HG02970 (cell line): ENCODE data around the gene ROR1.

Experiments used
- ATAC-seq: cut with Tn5 transposase; IDR thresholded peaks from one replicate; pipeline ENCODE4 v1.9.1; 2021; ENCODE audit warnings: mild to moderate bottlenecking, moderate library complexity, moderate number of reproducible peaks; ENCODE audit not compliant: unreplicated experiment, low FRiP score

ROR1 gene

DNA sequence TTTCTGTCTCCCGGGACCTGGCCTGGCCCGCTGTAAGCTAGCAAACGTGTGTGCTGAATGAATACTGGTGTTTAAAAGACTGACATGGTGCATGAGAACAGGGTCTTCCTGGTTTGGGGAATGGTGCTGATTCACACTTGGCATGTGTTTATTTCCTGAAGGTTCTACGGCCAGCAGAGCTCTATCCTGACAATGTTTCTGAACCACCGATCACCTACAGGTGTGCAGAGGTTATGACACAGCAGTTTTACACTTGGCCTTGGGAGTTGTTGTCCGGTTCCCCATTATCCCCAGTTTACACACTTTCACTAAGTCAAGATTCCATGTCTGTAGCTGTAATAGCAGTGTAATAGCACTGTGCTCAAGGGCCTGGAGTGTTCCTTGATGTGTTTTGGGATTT, 127.3 kb downstream of the ROR1 start:
- no peak for ATAC-seq

DNA sequence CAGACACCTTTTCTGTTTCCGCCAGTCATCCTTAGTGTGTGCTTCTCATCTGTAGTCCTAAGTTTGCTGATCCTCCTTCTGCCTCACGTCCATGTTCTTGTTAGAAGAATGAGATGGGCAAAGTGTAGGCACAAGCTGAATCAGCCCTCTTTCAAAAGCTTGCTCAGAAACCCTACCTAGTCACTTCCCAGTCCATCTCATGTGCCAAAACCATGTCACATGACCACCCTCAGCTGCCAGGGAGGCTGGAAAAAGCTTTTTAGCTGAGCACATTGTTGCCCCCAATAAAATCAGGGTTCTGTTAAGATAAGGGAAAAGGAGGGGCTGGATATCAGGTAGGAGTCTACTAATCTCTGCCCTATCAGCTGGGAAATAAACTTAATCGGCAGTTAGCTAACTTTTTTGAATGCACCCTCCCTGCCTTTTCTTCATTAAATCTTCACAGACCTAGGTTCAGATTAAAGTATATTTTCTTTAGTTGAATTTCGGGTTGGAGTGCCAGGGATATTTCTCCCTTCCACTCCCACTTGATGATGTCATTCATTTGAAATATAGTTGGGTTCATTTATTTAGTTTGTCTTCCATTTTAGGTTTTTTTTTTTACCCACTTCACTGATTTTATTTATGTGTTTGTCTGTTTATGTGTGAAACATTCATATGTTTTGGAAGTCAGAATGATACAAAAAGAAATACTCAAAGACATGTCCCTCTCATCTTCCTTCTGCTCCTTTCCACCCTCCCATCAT, 129.2 kb downstream of the ROR1 start:
- ATAC-seq = no peak

DNA sequence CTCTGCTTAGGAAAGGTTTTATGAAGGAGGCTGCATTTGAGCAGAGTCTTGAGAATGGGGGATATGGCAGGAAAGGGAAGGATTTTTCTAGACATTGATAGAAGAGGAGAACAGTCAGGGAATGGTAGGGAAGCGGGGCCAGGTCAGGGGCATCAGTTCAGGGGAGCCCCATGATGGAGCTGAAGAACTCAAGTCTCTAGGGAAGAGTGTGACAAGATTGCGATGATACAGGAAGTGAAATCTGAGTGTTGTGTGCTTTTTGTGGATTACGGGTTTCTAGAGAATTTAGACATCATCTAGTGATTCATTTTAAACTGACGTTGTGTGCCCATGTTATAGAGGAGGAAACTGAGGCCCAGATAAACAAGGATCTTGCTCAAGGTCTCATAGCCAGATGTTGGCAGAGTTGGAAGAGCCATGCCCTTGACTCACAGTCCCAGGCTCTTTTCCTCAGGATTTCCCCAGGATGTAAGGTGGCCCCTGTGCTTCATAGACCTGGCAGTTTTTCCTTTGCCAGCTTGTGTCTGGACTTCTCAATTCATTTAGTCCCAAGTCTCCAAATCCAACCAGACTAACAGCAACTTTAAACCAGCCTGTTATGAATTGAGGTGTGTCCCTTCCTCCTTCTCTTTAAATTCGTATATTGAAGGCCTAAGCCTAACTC, 130.3 kb downstream of the ROR1 start:
- no peak for ATAC-seq

DNA sequence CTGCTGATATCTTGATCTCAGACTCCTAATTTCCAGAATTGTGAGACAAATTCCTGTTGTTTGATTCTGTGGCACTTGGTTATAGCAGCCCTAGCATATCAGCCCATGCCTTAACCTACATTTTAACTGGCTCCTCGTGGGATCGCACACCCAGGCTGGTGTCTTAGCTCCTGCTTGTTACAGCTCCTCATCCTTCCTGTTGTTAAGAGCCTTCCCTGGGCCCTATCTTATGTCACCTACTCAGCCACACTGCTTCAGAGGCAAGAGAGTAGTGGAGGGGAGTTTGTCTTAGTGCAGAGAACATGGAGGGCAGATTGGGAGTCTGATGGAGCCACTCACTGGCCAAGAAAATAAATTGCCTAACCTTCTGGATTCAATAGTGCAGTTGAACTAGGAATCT, 131.0 kb downstream of the ROR1 start:
- ATAC-seq = no peak

DNA sequence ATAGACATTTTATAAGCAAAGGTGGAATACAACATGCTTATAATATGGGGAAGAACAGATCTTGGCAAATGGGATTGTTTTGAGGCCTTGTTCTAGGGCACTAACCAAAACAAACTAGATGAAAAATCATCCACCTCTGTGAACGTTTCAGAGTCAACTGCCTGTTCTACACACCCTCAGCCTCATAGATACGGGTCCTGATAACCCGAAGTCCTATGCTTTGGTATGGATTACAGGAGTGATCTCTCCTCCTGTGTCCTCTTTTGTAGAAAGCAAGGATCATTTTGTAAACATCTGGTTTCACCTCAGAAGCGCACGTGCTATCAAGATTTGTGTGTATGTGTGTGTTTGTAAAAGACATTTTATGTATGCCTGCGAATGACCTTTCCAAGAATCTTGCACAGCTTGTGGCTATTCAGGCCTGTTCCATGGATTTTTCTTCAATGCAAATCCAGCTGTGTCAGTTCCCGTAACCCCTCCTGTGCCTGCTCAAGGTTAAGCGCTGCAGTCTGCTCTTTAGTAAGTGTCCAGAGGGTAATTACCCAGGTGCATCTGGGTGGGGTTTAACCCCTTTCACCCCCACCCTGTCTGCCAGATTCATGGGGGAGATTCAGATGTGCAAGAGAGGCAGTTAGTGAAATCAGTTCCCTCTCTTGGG, 132.4 kb downstream of the ROR1 start:
- no peak for ATAC-seq

DNA sequence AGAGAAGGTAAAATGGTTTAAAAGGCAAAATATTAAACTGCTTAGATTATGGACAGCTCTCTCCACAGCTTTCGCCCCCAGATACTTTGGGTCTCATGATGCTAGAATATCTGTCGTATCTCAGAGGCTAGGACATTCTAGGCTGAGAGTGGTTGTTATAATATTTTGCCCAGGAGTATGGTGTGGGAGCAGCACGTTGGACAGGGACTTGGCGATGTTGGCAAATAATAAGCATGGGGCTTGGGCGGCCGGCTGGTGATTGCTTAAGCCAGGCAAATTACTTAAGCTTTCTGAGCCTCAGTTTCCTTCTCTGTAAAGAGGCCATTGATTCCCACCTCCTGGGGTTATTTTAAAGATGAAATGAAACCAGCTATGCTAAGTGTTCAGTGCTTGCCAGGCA, 133.2 kb downstream of the ROR1 start:
- ATAC-seq = no peak

DNA sequence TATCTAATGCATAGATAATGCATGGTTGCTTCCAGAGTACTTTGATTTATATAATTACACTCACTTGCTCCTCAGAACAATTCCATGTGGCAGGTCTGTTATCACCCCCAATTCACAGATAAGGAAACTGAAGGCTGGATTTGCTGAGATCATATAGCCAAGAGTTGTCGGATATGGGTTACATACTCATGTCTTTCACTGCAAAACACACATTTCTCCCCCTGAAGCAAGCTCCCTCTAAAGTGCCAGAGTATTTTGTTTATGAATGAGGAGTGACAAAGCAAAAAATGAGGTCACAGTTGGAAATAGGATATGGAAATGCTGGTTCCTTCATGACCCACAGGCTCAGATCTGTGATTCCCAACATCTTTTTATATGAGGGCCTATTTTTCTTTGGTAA, 134.2 kb downstream of the ROR1 start:
- no peak for ATAC-seq

DNA sequence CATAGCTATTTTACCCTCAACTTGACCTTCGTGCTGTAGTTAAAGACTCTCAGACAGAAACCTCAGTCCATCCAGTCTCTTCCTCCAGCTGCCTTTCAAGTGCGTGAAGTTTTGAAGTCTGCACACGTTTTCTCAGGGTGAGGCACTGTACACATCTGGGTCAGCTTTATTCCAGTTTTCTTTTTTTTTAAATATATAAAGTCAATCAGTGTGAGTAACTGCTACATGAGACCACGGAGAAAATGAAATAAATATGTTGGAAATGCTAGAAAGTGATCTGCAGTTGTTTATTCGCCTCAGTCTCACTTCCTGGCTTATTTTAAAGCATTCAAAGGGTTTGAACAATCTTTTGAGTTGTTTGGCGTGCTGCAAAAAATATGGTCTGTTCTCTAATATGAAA, 135.7 kb downstream of the ROR1 start:
- ATAC-seq = no peak

DNA sequence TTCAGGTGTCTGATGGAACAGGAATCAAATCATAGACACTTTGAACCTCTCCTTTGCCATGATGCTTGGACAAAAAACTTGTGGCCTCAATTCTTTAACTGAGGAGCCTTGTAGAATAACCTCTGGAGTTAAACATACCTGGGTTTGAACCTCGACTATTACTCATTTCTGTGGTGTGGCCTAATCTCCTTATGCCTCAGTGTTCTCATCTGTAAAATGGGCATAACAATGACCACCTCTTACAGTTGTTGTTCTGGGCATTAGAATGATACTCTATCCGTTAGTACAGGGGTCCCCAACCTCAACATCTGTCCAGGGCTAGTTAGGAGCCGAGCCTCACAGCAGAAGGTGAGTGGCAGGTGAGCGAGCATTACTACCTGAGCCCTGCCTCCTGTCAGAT, 137.2 kb downstream of the ROR1 start:
- ATAC-seq = no peak

DNA sequence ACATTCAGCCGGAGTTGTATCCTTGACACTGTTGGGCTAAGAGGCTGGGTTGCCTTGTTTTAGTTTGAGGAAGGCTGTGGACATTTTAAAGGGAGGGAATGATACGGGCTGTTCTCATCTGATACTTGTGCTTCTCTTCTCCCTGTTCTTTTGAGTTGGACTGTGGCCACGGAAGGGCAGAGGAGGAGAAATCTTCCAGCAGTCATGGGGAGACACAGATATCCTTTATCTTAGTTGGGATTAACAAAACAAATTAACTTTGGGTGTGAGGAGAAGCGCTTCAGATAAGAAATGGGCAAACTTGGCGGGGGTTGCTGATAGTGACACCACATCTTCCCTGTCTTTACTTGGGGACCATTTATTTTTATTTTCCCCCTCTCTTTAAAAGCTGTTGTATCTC, 138.8 kb downstream of the ROR1 start:
- no peak for ATAC-seq

DNA sequence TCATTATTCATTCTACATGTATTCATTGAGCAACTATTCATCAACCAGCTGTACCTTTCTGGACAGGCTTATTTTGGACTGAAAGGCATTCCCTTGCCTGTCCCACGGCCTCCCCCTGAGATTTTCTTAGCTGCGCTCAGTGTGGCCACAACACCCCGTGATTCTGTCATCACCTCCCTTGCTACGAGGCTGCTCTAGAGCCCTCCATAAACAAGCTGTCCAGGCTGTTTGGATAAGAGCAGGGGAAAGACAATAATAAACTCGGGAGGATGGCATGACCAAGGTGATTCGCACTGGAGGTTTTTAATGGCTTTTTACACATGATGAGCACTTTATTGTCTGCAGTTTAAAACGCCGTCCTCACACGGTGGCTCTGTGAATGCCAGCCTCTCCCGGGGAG, 139.7 kb downstream of the ROR1 start:
- no peak for ATAC-seq

DNA sequence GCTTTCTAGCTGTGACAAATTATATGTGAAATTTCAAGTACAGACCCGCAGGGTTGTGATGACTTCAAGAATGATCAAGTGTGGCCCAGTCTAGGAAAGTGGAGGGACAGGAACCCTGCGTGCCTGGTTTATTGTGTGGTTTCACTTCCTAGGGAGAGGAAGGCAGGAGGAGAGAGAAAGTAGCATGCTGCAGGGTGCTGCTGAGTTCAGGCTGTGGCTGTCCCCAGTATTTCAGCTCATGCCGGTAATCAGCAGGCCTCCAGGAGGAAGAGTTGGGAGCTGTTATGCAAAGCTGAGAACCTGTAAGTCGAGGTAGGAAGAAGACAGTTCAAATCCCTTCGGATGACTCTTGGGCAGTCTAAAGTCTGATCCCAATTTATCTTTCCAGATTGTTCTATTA, 140.4 kb downstream of the ROR1 start:
- ATAC-seq = no peak

DNA sequence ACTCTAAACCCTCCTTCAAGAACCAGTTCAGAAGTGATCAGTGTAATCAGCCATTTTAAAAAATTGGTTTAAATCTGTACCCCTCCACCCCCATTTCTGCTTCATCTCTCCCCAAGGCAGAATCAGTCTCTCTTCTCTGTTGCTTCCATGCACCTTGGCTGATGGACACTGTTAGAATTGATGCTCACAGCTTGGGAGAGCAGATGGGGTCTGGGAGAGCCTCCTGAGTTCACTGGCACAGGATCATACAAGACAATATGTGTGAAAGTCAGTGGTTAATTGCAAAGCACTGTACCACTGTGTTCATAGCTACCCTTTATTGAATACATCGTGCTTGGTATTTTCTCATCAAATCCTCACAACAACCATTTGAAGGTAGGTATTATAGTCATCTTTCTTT, 140.9 kb downstream of the ROR1 start:
- no peak for ATAC-seq

DNA sequence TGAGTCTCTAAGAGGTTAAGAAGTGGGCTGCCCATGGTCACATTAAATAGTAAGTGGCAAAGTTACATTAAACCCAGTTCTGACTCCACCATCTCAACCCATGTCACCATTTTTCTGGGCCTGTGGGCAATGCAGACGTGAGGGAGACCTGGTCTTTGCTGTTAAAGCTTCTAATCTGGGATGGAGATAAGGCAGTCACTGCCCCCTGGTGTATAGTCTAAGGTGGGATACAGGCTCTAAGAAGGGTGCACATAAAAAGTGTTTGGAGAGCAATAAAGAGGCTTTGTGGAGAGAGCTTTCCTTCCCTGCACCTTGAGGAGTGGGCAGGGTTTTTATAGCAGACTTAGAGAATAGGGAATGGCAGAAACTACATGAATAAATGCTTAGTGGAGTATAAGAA, 141.3 kb downstream of the ROR1 start:
- ATAC-seq = no peak

DNA sequence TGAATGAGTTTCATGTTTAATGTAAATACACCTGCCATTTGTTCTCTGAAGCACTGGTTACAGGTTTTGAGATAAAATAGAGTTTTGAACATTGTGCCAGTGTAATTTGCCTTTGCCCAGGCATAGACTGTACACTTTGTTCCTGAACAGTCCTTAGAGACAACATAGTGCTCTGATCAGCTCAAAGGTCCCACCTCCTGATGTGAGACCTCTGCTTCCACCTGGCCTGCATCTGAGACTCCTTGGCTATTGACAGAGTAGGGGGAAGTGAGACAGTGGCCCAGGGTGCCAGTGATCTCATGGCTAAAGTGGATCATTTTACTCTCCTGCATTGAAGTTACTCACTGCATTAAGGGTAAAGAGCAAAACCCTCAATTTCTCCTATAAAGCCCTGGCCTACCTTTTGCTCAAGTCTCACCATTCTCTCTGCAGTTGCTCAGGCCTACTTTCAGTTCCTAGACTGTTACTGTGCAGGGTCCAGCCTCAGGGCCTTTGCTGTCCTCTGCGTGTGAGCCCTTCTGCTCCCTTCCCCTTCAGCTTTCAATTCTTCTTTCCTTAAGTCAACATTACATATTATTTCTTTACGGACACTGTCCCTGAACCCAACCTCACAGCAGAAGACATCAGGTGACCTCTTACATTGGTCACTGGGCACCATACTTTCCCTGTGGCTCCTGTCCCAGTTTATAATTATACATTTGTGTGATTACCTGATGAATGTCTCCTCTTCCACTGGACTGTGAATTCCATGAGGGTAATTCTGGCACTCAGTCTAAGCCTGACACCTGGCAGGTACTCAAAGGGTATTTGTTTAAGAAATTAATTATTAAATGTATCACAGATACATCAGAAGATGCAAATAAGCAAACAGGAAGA, 142.9 kb downstream of the ROR1 start:
- no peak for ATAC-seq

DNA sequence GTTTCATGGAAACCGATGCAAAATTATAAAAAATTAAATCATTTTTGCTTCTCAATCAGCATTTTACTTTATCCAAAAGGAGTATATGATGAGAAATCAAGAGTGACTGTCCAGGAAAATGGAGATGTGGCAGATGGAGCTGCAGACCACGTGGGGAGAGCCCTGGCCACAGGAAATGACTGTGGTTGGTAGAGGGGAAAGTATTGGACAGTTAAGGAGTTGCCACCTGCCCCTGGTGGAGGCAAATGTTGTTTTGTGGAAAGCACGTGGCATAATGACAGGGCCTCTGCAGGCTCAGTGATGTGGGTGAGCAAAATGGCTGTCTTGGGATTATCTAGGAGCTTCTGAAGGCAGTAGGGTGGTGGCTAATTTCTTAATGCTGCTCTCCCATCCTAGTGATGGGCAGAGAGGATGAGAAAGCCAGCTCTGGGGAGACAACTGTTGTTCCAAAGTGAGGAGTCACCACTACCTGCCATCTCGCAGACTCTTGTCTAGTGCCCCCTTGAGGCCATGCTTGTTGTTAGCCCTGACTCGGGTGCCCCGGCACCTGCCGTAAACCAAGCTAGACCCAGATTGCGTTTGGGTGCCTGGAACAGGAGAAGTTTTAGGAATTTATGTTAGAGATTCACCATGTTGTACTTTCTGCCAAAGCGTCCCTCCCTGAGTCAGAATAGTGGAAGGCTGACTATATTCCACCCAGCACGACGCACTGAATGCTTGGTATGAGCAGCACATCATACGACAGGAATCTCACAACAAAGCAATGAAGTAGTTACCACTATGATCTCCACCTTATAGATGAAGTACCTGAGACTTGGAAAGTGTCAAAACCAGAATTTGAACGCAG, 144.0 kb downstream of the ROR1 start:
- no peak for ATAC-seq

DNA sequence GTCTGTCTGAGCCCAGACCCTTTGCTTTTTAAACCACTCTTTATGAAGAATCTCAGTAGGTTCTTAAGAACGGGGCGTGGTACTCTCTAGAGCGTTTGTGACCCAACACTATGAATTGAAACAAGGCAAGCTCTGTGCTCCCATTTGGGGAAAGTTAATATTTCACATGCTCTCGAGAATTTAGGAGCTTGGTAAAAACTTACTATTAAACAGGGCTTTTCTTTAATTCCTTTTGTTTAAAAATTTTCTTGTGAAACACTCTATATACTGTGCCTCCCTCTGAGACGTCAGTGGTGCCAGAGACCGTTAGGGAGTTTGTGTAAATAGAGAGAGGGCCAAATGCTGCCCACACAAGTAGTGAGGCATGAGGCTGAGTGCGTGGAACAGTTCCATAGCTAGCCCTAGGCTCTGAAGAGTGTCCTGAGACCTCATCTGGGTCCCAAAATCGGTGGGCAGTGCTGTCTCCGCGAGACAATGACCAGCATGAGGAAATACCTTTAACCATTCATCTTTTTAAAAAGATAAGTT, 144.7 kb downstream of the ROR1 start:
- ATAC-seq = no peak

DNA sequence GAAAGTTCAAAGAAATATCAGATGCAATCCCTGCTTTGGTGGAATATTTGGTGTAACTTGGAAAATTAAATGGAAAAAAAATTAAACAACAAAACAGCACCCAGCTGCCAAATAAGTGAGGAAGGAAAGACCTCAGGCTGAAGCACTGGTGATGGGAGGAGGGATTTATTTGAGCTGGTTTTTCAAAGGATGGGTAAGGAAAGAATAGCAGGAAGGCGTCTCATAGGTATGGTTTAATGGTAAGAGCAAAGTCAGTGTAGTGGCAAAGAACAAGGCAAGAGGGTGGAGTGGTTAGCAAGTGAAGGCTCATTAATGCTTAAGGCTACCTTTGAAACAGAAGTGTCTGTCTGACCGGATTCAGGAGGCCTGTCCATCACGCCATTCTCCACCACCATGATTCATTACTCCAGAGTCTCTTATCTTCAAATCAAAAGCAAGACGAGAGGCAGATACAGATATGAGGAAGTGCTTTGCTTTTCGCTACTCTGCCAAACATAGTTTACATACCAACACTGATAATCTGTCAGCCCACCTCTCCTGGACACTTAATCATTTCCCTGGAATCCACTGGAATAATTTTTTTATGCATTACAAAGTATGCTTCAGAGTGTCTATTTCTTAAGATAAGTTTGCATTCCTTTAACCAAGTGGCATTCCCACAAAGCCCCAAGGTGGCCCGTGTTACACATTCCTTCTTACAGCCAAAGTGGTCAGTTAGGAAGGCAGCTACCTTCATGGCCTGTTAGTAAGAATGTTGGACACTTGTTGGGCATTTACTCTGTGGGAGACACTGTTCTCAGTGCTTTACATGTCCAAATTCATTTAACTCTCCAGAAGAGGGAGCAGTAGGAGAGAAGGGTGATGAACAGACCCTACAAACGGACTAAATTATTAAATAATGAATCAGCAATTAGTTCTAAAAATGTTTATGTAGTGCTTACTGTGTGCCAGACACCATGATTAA, 146.6 kb downstream of the ROR1 start:
- ATAC-seq = no peak

DNA sequence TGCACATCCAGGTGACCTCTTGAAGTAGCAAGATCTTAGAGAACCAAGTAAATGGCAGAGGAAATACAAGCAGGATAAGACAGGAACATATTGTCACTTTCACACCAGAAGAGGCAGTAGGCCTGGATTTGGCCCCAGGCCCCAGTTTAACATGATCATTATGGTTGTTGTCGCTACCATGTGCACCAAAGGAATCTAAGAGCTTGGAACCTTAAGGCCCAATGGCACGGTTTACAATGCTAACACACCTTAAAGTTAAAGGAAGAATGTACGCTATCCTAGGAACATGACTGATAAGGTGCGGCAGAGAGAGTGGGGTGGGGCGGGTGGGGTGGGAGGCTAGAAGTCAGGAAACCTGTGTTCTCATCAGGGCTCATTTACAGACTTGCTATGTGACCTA, 147.5 kb downstream of the ROR1 start:
- no peak for ATAC-seq
